Measurements from ENCODE around the gene CEP63. TPM values are rescaled to one million over a fixed set of nuclear protein-coding genes. Genes with fewer than 3 reads are reported as not detected.
"Not testable (repeated sequence)": the region's sequence is repeated elsewhere in the genome, so short reads cannot be mapped to it uniquely, and the experiment has no call there.

Gene CEP63
- total and polyA plus RNA-seq, 5 donors from 2014 or later = 11.8 to 22.0 (median 16.5) TPM

GRCh38 chr3:134535186-134535970 is 49.5 kb downstream of the CEP63 start:
- DNase-seq (no peak), ATAC-seq (ENCODE audit: low read depth in 2 of 2) (no peak)
- Mint-ChIP-seq H3K4me1 (no peaks in the 10 kb centered on the region), H3K4me3 (no peak overlapping the region), H3K9me3 (no peaks in the 10 kb centered on the region), H3K27me3 (no peaks in the 10 kb centered on the region), H3K36me3 (peaks cover 28% of the 10 kb centered on the region), H3K27ac (no peak overlapping the region)
- H3K27ac ChIP-seq (ENCODE audit: insufficient read depth, low read length, poor library complexity, severe bottlenecking) = no peak overlapping the region
- no peak overlapping the region for H3K4me3 ChIP-seq (ENCODE audit: low read depth, low read length)
- H3K36me3 ChIP-seq (ENCODE audit: control insufficient read depth, insufficient read depth, low read length) = peaks cover 44% of the 10 kb centered on the region
- no peaks in the 10 kb centered on the region for H3K4me1 ChIP-seq (ENCODE audit: control insufficient read depth, insufficient read depth, low read length, poor library complexity, severe bottlenecking)
- no peaks in the 10 kb centered on the region for H3K9me3 ChIP-seq (ENCODE audit: control insufficient read depth in 2 of 2, low read length in 2 of 2)
- H3K27me3 ChIP-seq (ENCODE audit: control insufficient read depth, insufficient read depth, low read length) = no peaks in the 10 kb centered on the region

GRCh38 chr3:134536781-134537180 is 50.9 kb downstream of the CEP63 start:
- no peaks in the 10 kb centered on the region for H3K9me3 Mint-ChIP-seq
- Histone ChIP-seq H3K27ac (ENCODE audit: insufficient read depth, low read length, poor library complexity, severe bottlenecking) (no peak overlapping the region), H3K36me3 (ENCODE audit: control insufficient read depth, insufficient read depth, low read length) (peaks cover 44% of the 10 kb centered on the region), H3K4me1 (ENCODE audit: control insufficient read depth, insufficient read depth, low read length, poor library complexity, severe bottlenecking) (no peaks in the 10 kb centered on the region), H3K27me3 (ENCODE audit: control insufficient read depth, insufficient read depth, low read length) (no peaks in the 10 kb centered on the region), H3K9me3 (ENCODE audit: control insufficient read depth in 2 of 2, low read length in 2 of 2) (no peaks in the 10 kb centered on the region), H3K4me3 (ENCODE audit: low read depth, low read length) (no peak overlapping the region)
- H3K27me3 Mint-ChIP-seq = no peaks in the 10 kb centered on the region
- no peaks in the 10 kb centered on the region for H3K4me1 Mint-ChIP-seq
- no peak overlapping the region for H3K27ac Mint-ChIP-seq
- DNase-seq (no peak), ATAC-seq (ENCODE audit: low read depth in 2 of 2) (no peak)
- peaks cover 28% of the 10 kb centered on the region for H3K36me3 Mint-ChIP-seq
- H3K4me3 Mint-ChIP-seq = no peak overlapping the region

- Mint-ChIP-seq H3K9me3 (no peaks in the 10 kb centered on the region), H3K36me3 (peaks cover 33% of the 10 kb centered on the region), H3K27ac (peak overlapping the region in 1 of 3 donors; percentile 55)
Observed at GRCh38 chr3:134542287-134542958, 56.6 kb downstream of the CEP63 start.

GRCh38 chr3:134543113-134543512 is 57.3 kb downstream of the CEP63 start:
- H3K4me1 ChIP-seq (ENCODE audit: control insufficient read depth, insufficient read depth, low read length, poor library complexity, severe bottlenecking) = peaks cover 5% of the 10 kb centered on the region
- ATAC-seq (ENCODE audit: low read depth in 2 of 2) (no peak), DNase-seq (no peak)
- H3K36me3 Mint-ChIP-seq = peaks cover 32% of the 10 kb centered on the region
- no peak overlapping the region for H3K27ac Mint-ChIP-seq
- no peak overlapping the region for H3K4me3 ChIP-seq (ENCODE audit: low read depth, low read length)
- H3K27me3 ChIP-seq (ENCODE audit: control insufficient read depth, insufficient read depth, low read length) = no peaks in the 10 kb centered on the region
- H3K36me3 ChIP-seq (ENCODE audit: control insufficient read depth, insufficient read depth, low read length) = peaks cover 36% of the 10 kb centered on the region
- no peak overlapping the region for H3K4me3 Mint-ChIP-seq
- H3K27ac ChIP-seq (ENCODE audit: insufficient read depth, low read length, poor library complexity, severe bottlenecking) = no peak overlapping the region
- H3K4me1 Mint-ChIP-seq = peaks cover 2 to 10% (median 6%) of the 10 kb centered on the region in 4 donors
- no peaks in the 10 kb centered on the region for H3K9me3 ChIP-seq (ENCODE audit: control insufficient read depth in 2 of 2, low read length in 2 of 2)
- no peaks in the 10 kb centered on the region for H3K27me3 Mint-ChIP-seq
- H3K9me3 Mint-ChIP-seq = no peaks in the 10 kb centered on the region

More at GRCh38 chr3:134542287-134542958, 56.6 kb downstream of the CEP63 start:
- no peaks in the 10 kb centered on the region for H3K27me3 ChIP-seq (ENCODE audit: control insufficient read depth, insufficient read depth, low read length)
- H3K36me3 ChIP-seq (ENCODE audit: control insufficient read depth, insufficient read depth, low read length) = peaks cover 38% of the 10 kb centered on the region
- no peak overlapping the region for H3K4me3 Mint-ChIP-seq
- ATAC-seq (ENCODE audit: low read depth in 2 of 2) (no peak), DNase-seq (peak in 1 of 3 donors; percentile 24)
- peaks cover 2 to 10% (median 6%) of the 10 kb centered on the region in 4 donors for H3K4me1 Mint-ChIP-seq
- no peaks in the 10 kb centered on the region for H3K9me3 ChIP-seq (ENCODE audit: control insufficient read depth in 2 of 2, low read length in 2 of 2)
- no peaks in the 10 kb centered on the region for H3K27me3 Mint-ChIP-seq
- no peak overlapping the region for H3K4me3 ChIP-seq (ENCODE audit: low read depth, low read length)
- peak overlapping the region; percentile 8 for H3K27ac ChIP-seq (ENCODE audit: insufficient read depth, low read length, poor library complexity, severe bottlenecking)
- peaks cover 5% of the 10 kb centered on the region for H3K4me1 ChIP-seq (ENCODE audit: control insufficient read depth, insufficient read depth, low read length, poor library complexity, severe bottlenecking)

GRCh38 chr3:134544316-134544715 is 58.5 kb downstream of the CEP63 start:
- Mint-ChIP-seq H3K4me1 (peaks cover 2 to 10% (median 6%) of the 10 kb centered on the region in 4 donors), H3K4me3 (no peak overlapping the region), H3K36me3 (peaks cover 33% of the 10 kb centered on the region), H3K27me3 (no peaks in the 10 kb centered on the region), H3K27ac (no peak overlapping the region), H3K9me3 (no peaks in the 10 kb centered on the region)
- H3K36me3 ChIP-seq (ENCODE audit: control insufficient read depth, insufficient read depth, low read length) = peaks cover 32% of the 10 kb centered on the region
- H3K27me3 ChIP-seq (ENCODE audit: control insufficient read depth, insufficient read depth, low read length) = no peaks in the 10 kb centered on the region
- no peaks in the 10 kb centered on the region for H3K9me3 ChIP-seq (ENCODE audit: control insufficient read depth in 2 of 2, low read length in 2 of 2)
- DNase-seq (peak in 1 of 3 donors; percentile 36), ATAC-seq (ENCODE audit: low read depth in 2 of 2) (no peak)
- no peak overlapping the region for H3K27ac ChIP-seq (ENCODE audit: insufficient read depth, low read length, poor library complexity, severe bottlenecking)
- peaks cover 5% of the 10 kb centered on the region for H3K4me1 ChIP-seq (ENCODE audit: control insufficient read depth, insufficient read depth, low read length, poor library complexity, severe bottlenecking)
- H3K4me3 ChIP-seq (ENCODE audit: low read depth, low read length) = no peak overlapping the region

- H3K36me3 ChIP-seq (ENCODE audit: control insufficient read depth, insufficient read depth, low read length) = peaks cover 35% of the 10 kb centered on the region
- H3K4me1 ChIP-seq (ENCODE audit: control insufficient read depth, insufficient read depth, low read length, poor library complexity, severe bottlenecking); H3K9me3 Mint-ChIP-seq; H3K4me3 Mint-ChIP-seq; H3K4me3 ChIP-seq (ENCODE audit: low read depth, low read length); H3K27ac ChIP-seq (ENCODE audit: insufficient read depth, low read length, poor library complexity, severe bottlenecking); ATAC-seq (ENCODE audit: low read depth in 2 of 2); H3K9me3 ChIP-seq (ENCODE audit: control insufficient read depth in 2 of 2, low read length in 2 of 2); DNase-seq; H3K27me3 ChIP-seq (ENCODE audit: control insufficient read depth, insufficient read depth, low read length); H3K27me3 Mint-ChIP-seq; H3K27ac Mint-ChIP-seq: not testable (repeated sequence)
- Mint-ChIP-seq H3K36me3 (peaks cover 38% of the 10 kb centered on the region), H3K4me1 (peaks cover 2 to 10% (median 6%) of the 10 kb centered on the region in 4 donors)
Observed at GRCh38 chr3:134544783-134545182, 58.9 kb downstream of the CEP63 start.

- H3K9me3 Mint-ChIP-seq = peaks cover 0 to 1% (median 0%) of the 10 kb centered on the region in 7 donors
- H3K27me3 Mint-ChIP-seq = no peaks in the 10 kb centered on the region
- DNase-seq (no peak), ATAC-seq (ENCODE audit: low read depth in 2 of 2) (no peak)
- Histone ChIP-seq H3K36me3 (ENCODE audit: control insufficient read depth, insufficient read depth, low read length) (peaks cover 44% of the 10 kb centered on the region), H3K9me3 (ENCODE audit: control insufficient read depth in 2 of 2, low read length in 2 of 2) (no peaks in the 10 kb centered on the region), H3K27me3 (ENCODE audit: control insufficient read depth, insufficient read depth, low read length) (no peaks in the 10 kb centered on the region), H3K4me1 (ENCODE audit: control insufficient read depth, insufficient read depth, low read length, poor library complexity, severe bottlenecking) (peaks cover 5% of the 10 kb centered on the region), H3K27ac (ENCODE audit: insufficient read depth, low read length, poor library complexity, severe bottlenecking) (no peak overlapping the region), H3K4me3 (ENCODE audit: low read depth, low read length) (no peak overlapping the region)
- no peak overlapping the region for H3K4me3 Mint-ChIP-seq
- H3K36me3 Mint-ChIP-seq = peaks cover 44% of the 10 kb centered on the region
- H3K4me1 Mint-ChIP-seq = peaks cover 2 to 10% (median 6%) of the 10 kb centered on the region in 4 donors
- H3K27ac Mint-ChIP-seq = no peak overlapping the region
Observed at GRCh38 chr3:134545818-134546217, 60.0 kb downstream of the CEP63 start.
